K562 (cell line): ENCODE measurements around the gene FAM171A1. TPM values are rescaled to one million over a fixed set of nuclear protein-coding genes. Genes with fewer than 3 reads are reported as not detected.

Source experiments
- ATAC-seq: fragments of 200-7000 bp; cut with Tn5 transposase; 3 replicates; pipeline ENCODE4 v1.9.1; 2020; ENCODE audit warnings: moderate library complexity
- BruUV-seq: library from RNA; stranded (reverse); fragments of 400-500 nt; replicated peaks from 2 replicates; lab custom pipeline; 2021; lab: Mats Ljungman, UMichigan
- CTCF ChIA-PET: fragments of 300-600 bp; formaldehyde crosslinking; extraction: SDS; loops from one replicate; lab custom pipeline; 2021; ENCODE audit warnings: low intra/inter-chr PET ratio; lab: Yijun Ruan, JAX
- POLR2A ChIA-PET: fragments of 300-600, 350-650 bp; sonication (Branson Sonifier 250); formaldehyde crosslinking; extraction: SDS; loops from one replicate; lab custom pipeline; 2021; ENCODE audit warnings: antibody characterized with exemption, inconsistent platforms; lab: Yijun Ruan, JAX
- DNase-seq, 4 experiments: peaks; one replicate each; pipeline versions ENCODE4 v3.0.0 to v3.0.0-alpha.2; 2011 to 2018; ENCODE audit warnings: low spot score in 3 of 4, mixed read lengths in 3 of 4; ENCODE audit errors: extremely low read depth in 1 of 4
- FAIRE-seq: peaks from 2 replicates; lab custom pipeline; 2011; peaks lifted over from hg19 to GRCh38; lab: Jason Lieb, UNC
- H2AFZ ChIP-seq: 2 replicates; pipeline ENCODE4 v1.6.0; 2011; ENCODE audit warnings: low read depth, low read length, control low read depth, inconsistent platforms
- H3K27ac ChIP-seq: fragments of 200-600 bp; 3 replicates; pipeline ENCODE4 v1.8.0; 2011; ENCODE audit warnings: low read depth, mild to moderate bottlenecking, control low read depth, inconsistent platforms, low read length, moderate library complexity, mixed read lengths; ENCODE audit errors: extremely low read depth
- H3K27me3 ChIP-seq, 2 experiments: fragments of 300-600 bp in 1 of 2; 2 replicates in 1 of 2; 3 replicates in 1 of 2; pipeline versions ENCODE4 v1.6.0 to v1.8.0; 2011; ENCODE audit warnings: inconsistent platforms in 2 of 2, low read length in 2 of 2, mild to moderate bottlenecking in 1 of 2, mixed read lengths in 1 of 2, moderate library complexity in 1 of 2; ENCODE audit not compliant: control insufficient read depth in 2 of 2, insufficient read depth in 2 of 2
- H3K36me3 ChIP-seq: fragments of 300-600 bp; 3 replicates; pipeline ENCODE4 v1.8.0; 2011; ENCODE audit warnings: mild to moderate bottlenecking, low read length, inconsistent platforms; ENCODE audit not compliant: control insufficient read depth, insufficient read depth
- H3K4me1 ChIP-seq, 2 experiments: fragments of 200-600 bp in 1 of 2; replicated peaks in 1 of 2; 2 replicates in 1 of 2; 3 replicates in 1 of 2; pipeline versions ENCODE4 v1.5.1 to v1.8.0; 2011; ENCODE audit warnings: inconsistent platforms in 2 of 2, low read length in 2 of 2, mild to moderate bottlenecking in 1 of 2, mixed read lengths in 1 of 2, moderate library complexity in 1 of 2; ENCODE audit not compliant: control insufficient read depth in 2 of 2, insufficient read depth in 2 of 2
- H3K4me2 ChIP-seq: 2 replicates; pipeline ENCODE4 v1.6.1; 2011; ENCODE audit warnings: low read length, control low read depth, inconsistent platforms, mixed read lengths; ENCODE audit not compliant: insufficient read depth
- H3K4me3 ChIP-seq: fragments of 200-600 bp; sonication (generic), shearing (Covaris generic); 2 replicates; pipeline ENCODE4 v1.5.1; 2016; ENCODE audit warnings: control low read depth, inconsistent platforms
- H3K79me2 ChIP-seq: fragments of 200-600 bp; 3 replicates; pipeline ENCODE4 v1.8.0; 2011; ENCODE audit warnings: low read length, inconsistent platforms; ENCODE audit not compliant: control insufficient read depth, insufficient read depth
- H3K9ac ChIP-seq, 2 experiments: 2 replicates each; pipeline versions ENCODE4 v1.6.0 to v1.6.1; 2011; ENCODE audit warnings: low read depth in 2 of 2, low read length in 2 of 2, control low read depth in 1 of 2, inconsistent platforms in 1 of 2, mild to moderate bottlenecking in 1 of 2, mixed read lengths in 1 of 2; ENCODE audit not compliant: insufficient read depth in 1 of 2
- H3K9me1 ChIP-seq: one replicate; pipeline ENCODE4 v1.6.0; 2011; ENCODE audit warnings: inconsistent platforms, mild to moderate bottlenecking, low read length, moderate library complexity; ENCODE audit not compliant: control insufficient read depth, insufficient read depth
- H3K9me3 ChIP-seq: replicated peaks from 2 replicates; pipeline ENCODE4 v1.5.1; 2011; ENCODE audit warnings: low read depth, low read length, inconsistent platforms; ENCODE audit not compliant: control insufficient read depth, insufficient read depth
- H4K20me1 ChIP-seq: replicated peaks from 2 replicates; pipeline ENCODE4 v1.6.1; 2011; ENCODE audit warnings: low read length, inconsistent platforms, mixed read lengths; ENCODE audit not compliant: control insufficient read depth, insufficient read depth
- CUX1 ChIP-seq: fragments of 200-800 bp; sonication (Bioruptor generic); IDR thresholded peaks from 2 replicates; pipeline ENCODE4 v1.6.1; 2016; ENCODE audit warnings: missing genetic modification characterization, missing compliant biosample characterization
- KHSRP ChIP-seq: fragments of 450-650 bp; IDR thresholded peaks from 2 replicates; pipeline ENCODE4 v1.6.1; 2017
- NR2C2 ChIP-seq, 2 experiments: fragments of 200-800 bp in 1 of 2; sonication (Bioruptor generic) in 1 of 2; sonication (generic) in 1 of 2; formaldehyde crosslinking in 1 of 2; IDR thresholded peaks; 2 replicates each; pipeline versions ENCODE4 v1.6.1 to v1.8.0; 2016 to 2022; ENCODE audit warnings: mild to moderate bottlenecking in 1 of 2, missing compliant biosample characterization in 1 of 2, missing genetic modification characterization in 1 of 2, missing genetic modification reagents in 1 of 2
- OTX1 ChIP-seq: fragments of 450-650 bp; formaldehyde crosslinking; IDR thresholded peaks from 2 replicates; pipeline ENCODE4 v1.4.0; 2022; ENCODE audit warnings: mild to moderate bottlenecking
- RFX1 ChIP-seq: fragments of 450-650 bp; IDR thresholded peaks from 2 replicates; pipeline ENCODE4 v1.6.1; 2016; ENCODE audit warnings: mild to moderate bottlenecking, moderate library complexity
- SMAD2 ChIP-seq: fragments of 150-350 bp; IDR thresholded peaks from 2 replicates; pipeline ENCODE4 v1.6.1; 2014; ENCODE audit warnings: low read depth, mild to moderate bottlenecking, low read length
- SNIP1 ChIP-seq: fragments of 450-650 bp; IDR thresholded peaks from 2 replicates; pipeline ENCODE4 v1.7.1; 2017; ENCODE audit warnings: low read depth, mild to moderate bottlenecking
- ZFX ChIP-seq: sonication (generic); formaldehyde crosslinking; IDR thresholded peaks from 2 replicates; pipeline ENCODE4 v1.8.0; 2022; ENCODE audit warnings: mild to moderate bottlenecking, missing genetic modification reagents, moderate library complexity
- ZNF3 ChIP-seq: fragments of 250-450 bp; sonication (Bioruptor Pico); IDR thresholded peaks from 2 replicates; pipeline ENCODE4 v1.5.0; 2021; ENCODE audit warnings: mild to moderate bottlenecking, moderate library complexity
- ZNF408 ChIP-seq: fragments of 250-450 bp; sonication (Bioruptor Pico); IDR thresholded peaks from 2 replicates; pipeline ENCODE4 v1.4.0; 2020; ENCODE audit warnings: low read depth, mild to moderate bottlenecking, moderate library complexity
- WGBS: fragments of 100-300 bp; shearing (Covaris generic); methylation state at CpG from one replicate; pipeline ENCODE4 v1.1.6; 2016; ENCODE audit warnings: low coverage, mixed read lengths; ENCODE audit not compliant: insufficient coverage; ENCODE audit errors: missing lambda C conversion rate; 5-methylcytosine and 5-hydroxymethylcytosine counted together
- in situ Hi-C: fragments of 300-500 bp; cut with MboI; formaldehyde crosslinking; loops from 4 replicates; pipeline ENCODE4 v1.15.0; 2018; ENCODE audit warnings: inconsistent platforms, mixed read lengths
- intact Hi-C: fragments of 100-400 bp; cut with micrococcal nuclease; formaldehyde crosslinking; loops from 2 replicates; pipeline ENCODE4 v1.14.2; 2022
- polyA plus RNA-seq, 8 experiments: library from polyadenylated mRNA; depleted of rRNA in 4 of 8; stranded (reverse) in 5 of 8; unstranded in 3 of 8; fragments of >200 nt; fragmentation: Nextera tagmentation in 2 of 8; fragmentation: Illumina TruSeq in 1 of 8; extraction: Ambion mirVana in 2 of 8; extraction: Trizol in 1 of 8; gene quantifications; 2 replicates each; pipeline versions ENCODE4 v1.2.1 to v1.2.3, GENCODE V29; 2011 to 2014; ENCODE audit warnings: inconsistent platforms in 1 of 8, missing spikeins in 1 of 8
- total RNA-seq, 7 experiments: library from RNA; depleted of rRNA in 6 of 7; stranded (reverse); fragments of >200 nt in 6 of 7; fragmentation: Illumina TruSeq in 2 of 7; extraction: Trizol in 2 of 7; gene quantifications; 2 replicates each; pipeline versions ENCODE4 v1.2.1 to v1.2.3, GENCODE V29; 2011 to 2021; ENCODE audit warnings: low replicate concordance in 1 of 7

The FAM171A1 gene
- total and polyA plus RNA-seq, 9 of the 15 experiments (the other 6 are each of a cell fraction or from before 2014, with no cell fraction given) = 0.51 to 8.2 (median 4.8) TPM

- no peak for TF ChIP-seq SNIP1
- TF ChIP-seq NR2C2 (CRISPR knock-in tag; IDR thresholded peaks at IDR 0.05) = no peak
- no peak for TF ChIP-seq NR2C2 (tag; IDR thresholded peaks at IDR 0.05)
- TF ChIP-seq ZFX (CRISPR knock-in tag) = no peak
- TF ChIP-seq ZNF408 (CRISPR knock-in tag) = no peak
- TF ChIP-seq KHSRP = no peak
- TF ChIP-seq OTX1 (CRISPR knock-in tag) = no peak
Measured at GRCh38 chr10:15223174-15223573, 147.9 kb downstream of the FAM171A1 start (continued).

- DNase-seq = no peak
- Histone ChIP-seq H3K4me1 (no peaks in the 10 kb centered on the region; a peak in 1 of 5 replicates), H3K9ac (no peak overlapping the region), H3K4me2 (no peak overlapping the region), H3K9me1 (no peaks in the 10 kb centered on the region), H2AFZ (no peak overlapping the region), H3K4me3 (no peak overlapping the region), H3K79me2 (no peaks in the 10 kb centered on the region), H3K36me3 (no peaks in the 10 kb centered on the region), H4K20me1 (no peaks in the 10 kb centered on the region), H3K27me3 (peaks cover 0 to 23% of the 10 kb centered on the region in 2 experiments; a peak in 3 of 5 replicates), H3K27ac (no peak overlapping the region), H3K9me3 (no peaks in the 10 kb centered on the region)
- no TSS peak for BruUV-seq
- TF ChIP-seq ZNF3 = no peak
- no peak for TF ChIP-seq CUX1 (CRISPR knock-in tag)
- peak; percentile 63 for TF ChIP-seq RFX1
- TF ChIP-seq SMAD2 = no peak
- ChIA-PET CTCF (no interaction called here), POLR2A (no interaction called here)
- FAIRE-seq = no peak
- intact Hi-C loops (no loop called here), in situ Hi-C loops (no loop called here)
- no peak for ATAC-seq
- WGBS = 18% methylated on average over 10 of the region's 10 CpGs
Measured at GRCh38 chr10:15222511-15222910, 148.6 kb downstream of the FAM171A1 start.
